Left lung (tissue), 10 donors: Measurements from ENCODE around the gene VPS25. TPM values are rescaled to one million over a fixed set of nuclear protein-coding genes. Genes with fewer than 3 reads are reported as not detected.

Experiments used
- ATAC-seq: fragments of 200-7000 bp; cut with Tn5 transposase; one replicate; pipeline ENCODE4 v1.9.1; 2020; ENCODE audit warnings: moderate library complexity
- DNase-seq, 4 donors: peaks; one replicate each; pipeline ENCODE4 v3.0.0-alpha.2; 2013 to 2020
- H3K27ac ChIP-seq, 2 donors: fragments of 200-600 bp; sonication (generic) in 1 of 2; one replicate each; pipeline versions ENCODE4 v1.5.0 to v1.8.0; 2020 to 2021
- H3K27me3 ChIP-seq, 2 donors: fragments of 200-600 bp; sonication (generic) in 1 of 2; one replicate each; pipeline versions ENCODE4 v1.5.0 to v1.8.0; 2020 to 2021
- H3K36me3 ChIP-seq, 2 donors: fragments of 200-600 bp; sonication (generic) in 1 of 2; one replicate each; pipeline versions ENCODE4 v1.5.0 to v1.8.0; 2020 to 2021
- H3K4me1 ChIP-seq, 2 donors: fragments of 200-600 bp; one replicate each; pipeline ENCODE4 v1.8.0; 2021
- H3K4me3 ChIP-seq, 2 donors: fragments of 200-600 bp; sonication (generic) in 1 of 2; one replicate each; pipeline versions ENCODE4 v1.5.0 to v1.8.0; 2020 to 2021; ENCODE audit warnings: mild to moderate bottlenecking in 1 of 2
- H3K9me3 ChIP-seq, 2 donors: fragments of 200-600 bp; sonication (generic) in 1 of 2; one replicate each; pipeline versions ENCODE4 v1.5.0 to v1.8.0; 2020 to 2021
- CTCF ChIP-seq, 2 donors: fragments of 200-600 bp; sonication (generic) in 1 of 2; IDR thresholded peaks; one replicate each; pipeline versions ENCODE4 v1.5.0 to v1.8.0; 2021; ENCODE audit warnings: antibody characterized with exemption in 2 of 2
- intact Hi-C, 2 donors: fragments of 100-400 bp; cut with DNase I; formaldehyde crosslinking; loops; one replicate each; pipeline versions ENCODE4 v1.11.2 to v1.14.2; 2022
- polyA plus RNA-seq, 6 donors: library from polyadenylated mRNA; unstranded; fragments of 120-200 nt; gene quantifications; one replicate each; pipeline ENCODE4 v1.2.1, GENCODE V29; 2013; ENCODE audit not compliant: insufficient read length in 6 of 6
- total RNA-seq, 2 donors: library from RNA; stranded (reverse); fragmentation: NEBNext Ultra II Directional; extraction: Animal tissue kit (Norgen Biotek cat#: 25700); gene quantifications; one replicate each; pipeline ENCODE4 v1.2.1, GENCODE V29; 2021
- donor health status: DM: no; HTN: yes; CAD: no.
- donor health status: DM: no; HTN: no; CAD: no.

Gene VPS25
- total and polyA plus RNA-seq, 8 donors, result 54.8 to 72.7 (median 67.9) TPM

DNA sequence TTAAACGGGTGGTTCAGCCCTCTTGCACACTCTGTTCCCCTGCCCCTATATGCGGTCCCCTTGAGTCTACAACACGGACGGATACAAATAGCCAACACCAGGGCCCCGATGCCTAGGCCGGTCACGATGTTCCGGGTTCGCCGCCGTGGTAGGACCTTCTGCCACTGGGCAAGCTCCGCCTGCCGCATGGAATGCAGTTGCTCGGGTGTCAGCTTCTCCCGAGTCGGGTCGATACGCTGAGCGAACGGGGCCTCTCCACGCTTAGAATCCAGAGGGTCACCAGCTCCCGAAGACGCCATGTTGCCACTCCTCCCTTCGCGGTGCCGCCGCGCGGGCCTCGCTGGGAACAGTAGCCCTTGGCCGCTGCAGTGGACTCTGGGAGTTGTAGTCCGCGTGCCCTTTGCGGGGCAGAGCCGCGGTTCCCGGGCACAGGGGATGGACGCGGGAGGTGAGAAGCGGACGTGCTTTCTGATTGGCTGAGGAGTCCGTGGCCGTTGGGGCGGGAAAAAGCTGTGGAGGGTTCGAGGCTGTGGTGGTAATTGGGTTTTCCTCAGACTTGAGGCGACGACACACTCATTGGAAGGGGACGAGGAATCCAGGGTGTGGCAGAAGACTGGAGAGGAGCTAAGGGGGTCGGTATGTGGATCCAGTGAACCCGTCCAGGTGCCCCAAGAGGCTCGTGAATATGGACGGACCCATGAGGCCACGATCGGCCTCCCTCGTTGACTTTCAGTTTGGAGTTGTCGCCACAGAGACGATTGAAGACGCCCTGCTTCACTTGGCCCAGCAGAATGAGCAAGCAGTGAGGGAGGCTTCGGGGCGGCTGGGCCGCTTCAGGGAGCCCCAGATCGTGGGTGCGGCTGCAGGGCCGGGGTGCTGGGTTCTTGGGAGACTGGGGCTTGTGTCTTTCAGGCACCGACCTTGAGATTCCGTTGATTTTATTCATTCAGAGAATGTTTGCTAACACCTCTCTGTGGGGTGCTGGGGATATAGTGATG is 25.4 kb downstream of the VPS25 start, which contains the start of the genes CNTD1 and COA3:
Gene CNTD1, plus strand, starts transcription at position 479 of the 998 bp plus-strand sequence. Its CDS starts 207 bp downstream, at position 686.
Gene COA3, minus strand, starts transcription at position 322 of the 998 bp plus-strand sequence. Its CDS starts 23 bp downstream, at position 299.
- peak within 1 kb of the TSS; percentile 81 to 82 for H3K4me3 ChIP-seq
- H3K27ac ChIP-seq, result peak within 1 kb of the TSS; percentile 68 to 70
- H3K36me3 ChIP-seq, result peaks cover 0 to 7% of the 10 kb centered on the region in 2 donors
- H3K9me3 ChIP-seq, result no peaks in the 10 kb centered on the region
- H3K27me3 ChIP-seq, result no peaks in the 10 kb centered on the region
- peak; percentile 76 to 96 (median 89) for DNase-seq
- no peak for TF ChIP-seq CTCF (IDR thresholded peaks at IDR 0.05)
- intact Hi-C loops, result no loop called here
- H3K4me1 ChIP-seq, result peaks cover 13 to 23% of the 10 kb centered on the region in 2 donors
- ATAC-seq, result peak; percentile 97

DNA sequence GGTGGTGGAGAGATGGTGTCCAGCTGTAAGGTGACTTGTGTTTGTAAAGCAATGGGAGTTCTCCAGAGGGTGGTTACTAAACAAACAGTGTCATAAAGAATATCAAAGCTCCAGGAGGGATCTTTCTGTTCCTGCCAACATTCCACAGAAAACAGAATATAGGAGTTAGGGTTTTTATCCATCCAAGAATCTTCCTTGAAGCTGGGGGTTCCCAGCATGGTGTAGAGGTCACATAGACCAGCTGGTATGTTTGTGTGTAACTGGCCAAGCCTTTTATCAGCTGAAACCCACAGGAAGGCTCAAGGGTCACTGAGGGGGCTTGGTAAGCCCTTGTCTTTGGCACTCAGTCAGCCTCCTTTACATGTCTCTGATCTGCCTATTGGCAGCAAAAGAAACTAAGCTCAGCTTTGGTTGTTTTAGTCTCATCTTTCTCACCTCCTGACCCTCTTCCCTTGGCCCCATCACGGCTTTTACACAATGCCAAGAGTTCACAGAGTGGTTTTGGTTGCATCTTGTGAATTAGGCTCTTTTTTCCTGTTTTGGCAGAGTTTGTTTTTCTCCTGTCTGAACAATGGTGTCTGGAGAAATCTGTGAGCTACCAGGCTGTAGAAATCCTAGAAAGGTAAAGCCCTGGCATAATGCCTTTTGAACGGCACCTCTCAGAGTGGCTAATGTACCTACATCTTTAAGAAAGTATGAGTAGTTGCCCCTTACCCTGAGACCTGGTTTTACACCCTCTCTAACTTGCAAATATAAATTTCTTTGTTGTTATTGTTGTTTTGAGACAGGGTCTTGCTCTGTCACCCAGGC is 30.0 kb downstream of the VPS25 start:
- no peaks in the 10 kb centered on the region for H3K36me3 ChIP-seq
- H3K9me3 ChIP-seq, result no peaks in the 10 kb centered on the region
- ATAC-seq (no peak), DNase-seq (no peak)
- no peak overlapping the region for H3K27ac ChIP-seq
- H3K27me3 ChIP-seq, result no peaks in the 10 kb centered on the region
- H3K4me1 ChIP-seq, result peaks cover 0 to 6% of the 10 kb centered on the region in 2 donors
- no peak overlapping the region for H3K4me3 ChIP-seq
- no peak for TF ChIP-seq CTCF (IDR thresholded peaks at IDR 0.05)
- intact Hi-C loops, result no loop called here

GRCh38 chr17:42804918-42805367 is 31.7 kb downstream of the VPS25 start:
- ATAC-seq (peak; percentile 75), DNase-seq (peak in 1 of 4 donors; percentile 63)
- Histone ChIP-seq H3K27me3 (no peaks in the 10 kb centered on the region), H3K4me3 (no peak overlapping the region), H3K27ac (no peak overlapping the region), H3K9me3 (no peaks in the 10 kb centered on the region), H3K36me3 (peaks cover 0 to 16% of the 10 kb centered on the region in 2 donors), H3K4me1 (no peaks in the 10 kb centered on the region)
- no peak for TF ChIP-seq CTCF (IDR thresholded peaks at IDR 0.05)
- intact Hi-C loops, result no loop called here

DNA sequence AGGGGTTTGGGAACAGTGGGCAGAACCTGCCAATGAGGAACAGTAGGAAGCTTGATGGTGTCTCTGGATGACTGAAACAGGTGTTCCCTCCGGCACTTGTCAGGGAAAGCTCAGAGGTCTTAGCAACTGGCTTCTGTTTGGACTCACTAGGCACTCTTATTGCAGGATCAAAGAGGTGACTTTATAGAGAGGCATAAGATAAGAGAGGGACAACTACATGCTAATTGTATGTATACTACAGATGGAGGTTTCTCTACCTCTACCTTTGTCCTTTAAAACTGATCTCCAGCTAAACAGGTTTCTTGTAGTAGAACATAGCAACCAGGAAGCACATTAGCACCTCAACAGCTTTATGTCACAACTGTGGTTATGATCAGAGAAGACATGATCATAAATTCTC is 33.0 kb downstream of the VPS25 start:
- intact Hi-C loops, result no loop called here
- H3K4me3 ChIP-seq, result no peak overlapping the region
- H3K9me3 ChIP-seq, result no peaks in the 10 kb centered on the region
- peaks cover 0 to 29% of the 10 kb centered on the region in 2 donors for H3K36me3 ChIP-seq
- no peaks in the 10 kb centered on the region for H3K27me3 ChIP-seq
- no peaks in the 10 kb centered on the region for H3K4me1 ChIP-seq
- no peak overlapping the region for H3K27ac ChIP-seq
- no peak for TF ChIP-seq CTCF (IDR thresholded peaks at IDR 0.05)
- no peak for DNase-seq
- no peak for ATAC-seq
